HG02943 (cell line): ENCODE results near the gene ASTN2.

ENCODE experiments used
- ATAC-seq: cut with Tn5 transposase; IDR thresholded peaks from one replicate; pipeline ENCODE4 v1.9.1; 2021; ENCODE audit warnings: mild to moderate bottlenecking, low read depth, moderate library complexity; ENCODE audit not compliant: unreplicated experiment

Gene ASTN2

GRCh38 chr9:116516456-116516855 is 898.4 kb downstream of the ASTN2 start:
- no peak for ATAC-seq

GRCh38 chr9:116515541-116515940 is 899.3 kb downstream of the ASTN2 start:
- no peak for ATAC-seq

DNA sequence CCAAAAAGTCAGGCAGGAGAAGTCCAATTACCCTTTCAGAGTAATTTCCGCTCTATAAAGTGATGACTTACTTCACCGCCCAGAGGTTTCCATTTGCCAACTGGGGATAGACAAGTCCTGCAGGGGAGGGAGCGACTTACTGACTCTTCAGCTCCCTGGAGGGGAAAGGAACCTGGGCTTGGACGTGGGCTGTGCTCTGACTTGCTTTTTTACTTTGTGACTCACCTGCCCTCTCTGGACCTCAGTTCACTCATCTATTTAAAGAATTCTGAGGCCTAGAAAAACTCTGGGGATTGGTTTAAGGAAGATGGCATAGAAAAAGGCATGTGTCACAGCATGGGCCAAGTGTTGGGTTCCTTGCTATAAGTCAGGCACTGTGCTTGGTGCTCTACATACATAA is 908.2 kb downstream of the ASTN2 start:
- no peak for ATAC-seq

DNA sequence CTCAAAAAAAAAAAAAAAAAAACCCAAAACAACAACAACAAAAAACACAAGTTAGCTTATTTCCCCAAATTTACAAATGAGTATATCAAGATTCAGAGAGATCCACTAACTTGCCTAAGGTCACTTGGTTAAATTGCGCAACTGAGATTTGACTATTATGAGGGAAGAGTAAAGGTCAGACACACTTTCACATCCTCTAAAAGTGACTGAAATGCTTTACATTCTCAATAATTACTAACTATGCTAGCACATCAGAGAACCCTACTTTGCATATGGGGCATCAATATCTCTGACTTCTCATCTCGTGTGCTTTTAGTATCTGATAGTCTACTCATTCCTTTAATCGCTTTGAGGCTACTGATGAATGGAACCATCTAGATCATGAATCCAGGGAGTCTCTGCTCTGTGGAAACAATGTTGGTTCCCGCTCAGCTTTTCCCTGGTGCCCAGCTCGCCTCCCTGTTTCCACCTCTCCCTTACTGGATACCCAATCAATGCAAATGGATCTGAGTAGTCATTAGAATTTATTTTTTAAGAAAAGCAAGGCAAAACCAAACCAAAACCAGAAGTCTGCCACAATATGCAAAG is 909.9 kb downstream of the ASTN2 start:
- peak; percentile 98 for ATAC-seq

- ATAC-seq: no peak
Measured at GRCh38 chr9:116504081-116504480, 910.8 kb downstream of the ASTN2 start.

DNA sequence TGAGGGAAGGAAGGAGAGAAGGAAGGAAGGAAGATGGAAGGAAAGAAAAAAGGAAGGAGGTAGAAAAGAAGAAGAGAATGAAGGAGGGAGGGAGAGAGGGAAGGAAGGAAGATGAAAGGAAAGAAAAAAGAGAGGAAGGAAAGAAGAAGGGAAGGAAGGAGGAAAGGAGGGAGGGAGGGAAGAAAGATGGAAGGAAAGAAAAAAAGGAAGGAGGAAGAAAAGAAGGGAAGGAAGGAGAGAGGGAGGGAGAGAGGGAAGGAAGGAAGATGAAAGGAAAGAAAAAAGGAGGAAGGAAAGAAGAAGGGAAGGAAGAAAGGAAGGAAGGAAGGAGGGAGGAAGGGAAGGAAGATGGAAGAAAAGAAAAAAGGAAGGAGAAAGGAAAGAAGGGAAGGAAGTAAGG is 912.1 kb downstream of the ASTN2 start:
- ATAC-seq: no peak

DNA sequence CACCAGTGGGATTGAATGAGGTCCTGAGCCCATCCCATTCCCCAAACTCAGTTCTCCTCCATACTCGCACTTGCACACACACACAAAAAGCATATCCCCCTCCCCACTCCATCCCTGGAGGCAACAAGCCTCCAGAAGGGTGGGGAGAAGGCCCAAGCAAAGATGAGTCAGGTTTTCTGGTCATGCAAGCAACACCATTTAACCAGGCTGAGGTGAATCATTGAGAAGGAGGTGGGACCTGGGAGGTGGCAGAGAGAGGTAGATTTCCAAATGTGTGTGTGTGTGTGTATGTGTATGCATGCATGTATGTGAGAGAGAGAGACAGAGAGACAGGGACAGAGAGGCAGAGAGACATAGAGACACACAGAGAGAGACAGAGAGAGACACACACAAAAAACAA is 913.0 kb downstream of the ASTN2 start:
- no peak for ATAC-seq

- no peak for ATAC-seq
Measured at GRCh38 chr9:116499986-116500871, 914.6 kb downstream of the ASTN2 start.

- no peak for ATAC-seq
Measured at GRCh38 chr9:116499434-116499833, 915.4 kb downstream of the ASTN2 start.

DNA sequence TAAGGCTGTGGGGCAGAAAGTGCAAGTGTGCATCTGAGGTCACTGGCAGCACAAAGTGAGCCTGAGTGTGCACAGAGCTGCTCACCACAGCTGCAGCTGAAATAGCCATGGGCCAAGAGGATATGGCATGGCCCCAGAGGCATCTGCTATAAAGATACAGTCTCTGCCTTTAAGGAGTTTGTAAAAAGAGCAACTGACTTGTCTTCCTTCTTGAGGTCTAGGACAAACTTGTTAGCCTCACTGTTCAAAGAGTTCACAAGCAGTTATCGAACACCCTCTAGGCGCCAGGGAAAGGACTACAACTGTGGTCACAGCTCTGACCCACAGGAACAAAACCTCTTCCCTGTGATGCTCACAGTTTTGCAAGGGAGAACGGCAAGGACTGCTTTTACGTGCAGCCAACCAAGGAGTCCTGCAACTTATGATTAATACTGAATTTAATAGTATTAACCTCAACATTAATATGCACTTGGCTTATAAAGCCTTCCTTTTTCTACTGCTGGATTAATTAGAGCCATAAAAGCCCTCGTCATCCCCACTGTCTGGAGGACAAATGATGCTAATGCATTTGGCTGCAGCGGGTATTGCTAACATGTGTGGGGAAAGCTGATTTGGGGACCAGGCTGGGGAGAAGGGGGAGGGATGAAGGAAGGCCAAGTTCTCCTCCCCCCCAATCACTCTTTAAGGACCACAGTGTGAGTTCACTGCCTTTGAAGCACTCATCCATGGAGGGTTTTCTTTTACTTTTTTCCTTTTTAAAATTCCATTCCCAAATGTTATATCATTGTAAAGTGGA is 917.6 kb downstream of the ASTN2 start:
- ATAC-seq: no peak

DNA sequence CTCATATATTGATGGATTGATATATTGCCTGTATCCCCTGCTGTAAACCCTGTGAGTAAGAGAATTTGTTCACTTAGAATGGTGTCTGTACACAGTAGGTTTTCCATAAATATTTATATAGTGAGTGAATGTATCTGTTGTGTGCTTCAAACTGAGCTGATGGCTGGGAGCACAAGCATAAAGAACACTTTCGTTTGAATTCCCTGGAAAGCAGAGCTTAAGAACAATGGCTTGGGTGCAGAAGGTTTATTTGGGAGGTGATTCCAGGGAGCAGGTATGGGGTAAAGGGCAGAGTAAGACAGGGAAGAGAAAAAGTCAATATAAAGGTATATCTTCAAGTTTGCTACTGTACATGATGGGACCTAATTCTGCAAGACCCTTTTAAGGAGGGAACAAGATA is 918.7 kb downstream of the ASTN2 start:
- no peak for ATAC-seq

DNA sequence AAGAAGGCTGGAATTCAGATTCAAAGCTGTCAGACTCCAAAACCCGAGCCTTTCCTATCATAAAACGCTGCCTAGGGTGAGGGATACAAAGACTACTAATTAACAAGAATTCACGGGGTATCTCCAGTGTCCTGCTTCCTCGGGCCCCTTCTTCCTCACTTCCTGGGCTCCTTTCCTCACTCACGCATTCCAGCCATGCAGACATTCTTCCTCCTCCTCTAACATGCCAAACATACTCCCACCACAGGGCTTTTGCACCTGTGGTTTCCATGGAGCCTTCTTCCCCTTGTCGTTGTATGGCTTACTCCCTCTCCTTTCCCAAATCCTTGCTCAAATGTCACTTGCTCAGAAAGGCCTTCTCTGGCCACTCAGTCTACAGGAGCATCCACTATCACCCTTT is 919.1 kb downstream of the ASTN2 start:
- ATAC-seq: no peak

- no peak for ATAC-seq
Measured at GRCh38 chr9:116494815-116495634, 919.8 kb downstream of the ASTN2 start.

DNA sequence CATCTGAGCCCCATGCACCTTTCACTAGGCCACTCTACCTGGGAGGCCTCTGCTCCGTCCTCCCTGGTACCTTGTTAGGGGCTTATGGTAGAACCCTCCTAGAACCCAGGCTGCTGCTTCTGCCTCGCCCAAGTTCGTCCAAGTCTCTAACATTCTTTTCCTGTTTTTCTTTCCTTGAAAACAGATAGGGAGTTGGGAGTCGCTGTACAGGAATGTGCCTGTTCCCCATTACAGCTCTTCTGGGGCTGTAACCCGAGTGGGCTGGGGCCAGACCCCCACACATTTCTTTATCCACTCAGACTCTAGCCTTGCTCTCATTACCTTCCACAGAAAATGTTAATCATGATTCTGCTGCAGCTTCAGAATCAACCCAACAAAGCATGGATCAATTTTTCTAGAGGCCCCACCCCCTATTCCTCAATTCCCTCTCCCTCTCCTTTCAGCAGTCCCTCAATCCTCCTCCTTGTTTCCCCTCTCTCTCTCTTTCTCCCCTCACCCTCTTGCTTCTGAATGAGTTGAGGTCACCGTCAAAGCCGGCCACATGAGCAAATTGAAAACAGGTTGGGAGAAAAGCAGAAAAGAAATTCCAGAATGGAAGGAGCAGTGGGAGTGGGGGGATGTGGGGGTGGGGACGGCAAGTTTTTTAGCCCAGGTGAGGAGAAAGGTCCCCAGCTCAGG is 921.5 kb downstream of the ASTN2 start:
- no peak for ATAC-seq

GRCh38 chr9:116491659-116492058 is 923.2 kb downstream of the ASTN2 start:
- ATAC-seq: no peak

DNA sequence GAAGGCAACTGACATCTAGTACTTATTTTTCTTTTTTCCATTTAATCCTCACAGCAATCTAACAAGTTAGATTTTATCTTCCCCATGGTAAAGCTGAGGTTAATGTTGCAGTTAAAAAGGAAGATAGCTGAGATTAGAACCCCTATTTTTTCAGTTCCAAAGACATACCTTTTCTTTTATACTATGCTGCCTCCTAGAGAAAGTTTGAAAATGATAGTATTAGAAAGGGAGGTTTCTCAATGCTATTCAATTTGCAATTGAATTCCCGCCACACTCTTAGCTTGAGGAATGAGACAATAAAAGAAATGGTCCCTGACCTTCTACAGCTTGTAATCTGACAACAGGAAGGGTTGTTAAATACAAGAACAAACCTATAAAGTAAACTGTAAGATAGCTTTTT is 923.6 kb downstream of the ASTN2 start:
- ATAC-seq: no peak

DNA sequence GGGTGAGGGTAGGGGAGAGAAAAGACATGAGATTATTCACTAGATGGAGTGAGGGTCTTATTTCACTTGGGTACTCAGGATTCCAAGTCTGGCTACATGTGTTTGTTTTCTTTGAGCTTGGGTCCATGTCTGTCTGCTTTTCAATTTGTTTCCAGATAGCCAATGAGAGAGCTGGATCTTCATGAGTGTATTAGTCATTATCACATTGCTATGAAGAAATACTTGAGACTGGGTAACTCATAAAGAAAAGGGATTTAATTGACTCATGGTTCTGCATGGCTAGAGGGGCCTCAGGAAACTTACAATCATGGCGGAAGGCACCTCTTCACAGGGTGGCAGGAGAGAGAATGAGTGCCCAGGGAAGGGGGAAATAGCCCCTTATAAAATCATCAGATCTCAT is 924.5 kb downstream of the ASTN2 start:
- no peak for ATAC-seq

DNA sequence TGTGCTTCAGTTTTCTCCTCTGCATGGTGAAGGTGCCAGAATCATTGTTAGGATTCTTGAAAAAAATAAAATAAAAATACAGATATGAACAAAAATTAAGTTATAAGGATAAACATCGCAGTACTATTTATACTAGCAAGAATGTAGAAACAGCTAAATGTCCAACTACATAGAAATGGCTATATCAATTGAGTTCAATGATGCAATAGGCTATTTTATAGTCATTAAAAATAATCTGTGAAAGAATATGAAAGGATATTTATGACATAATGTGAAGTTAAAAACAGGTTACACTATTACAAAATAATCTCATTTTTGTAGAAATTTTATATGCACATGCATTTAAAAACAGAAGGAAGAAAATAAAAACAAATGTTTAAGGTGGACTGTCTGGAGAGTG is 926.5 kb downstream of the ASTN2 start:
- no peak for ATAC-seq

DNA sequence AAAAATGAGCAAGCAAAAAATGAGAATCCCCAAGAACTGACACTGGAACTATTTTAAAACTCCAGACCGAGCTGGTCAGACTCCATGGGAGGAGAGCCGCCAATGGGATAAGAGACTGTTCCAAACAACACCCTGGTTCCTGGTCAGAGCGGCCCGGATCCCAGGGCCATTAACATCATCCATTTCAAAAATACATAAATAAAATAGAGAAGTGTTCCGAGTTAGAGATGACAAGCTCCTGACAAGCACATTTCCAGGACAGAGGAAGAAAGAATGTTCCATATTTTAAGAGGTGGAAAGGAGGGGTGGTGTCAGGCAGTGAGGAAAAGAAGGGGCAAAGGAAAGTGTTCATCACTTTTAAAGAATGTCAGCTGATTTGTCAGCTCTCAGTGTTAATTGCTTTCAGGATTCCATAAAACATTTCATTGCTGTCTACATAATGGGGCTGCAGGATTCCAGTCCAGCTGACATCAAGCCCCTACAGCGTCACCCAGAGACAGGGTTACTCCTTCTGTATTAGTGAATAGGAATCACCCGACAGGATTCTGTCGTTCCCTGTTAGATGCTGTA is 930.3 kb downstream of the ASTN2 start:
- no peak for ATAC-seq
